ENCODE data around the gene RNF208. TPM values are rescaled to one million over a fixed set of nuclear protein-coding genes. Genes with fewer than 3 reads are reported as not detected.
A peak's percentile ranks its signal among the peaks of the same experiment; 100 is the strongest.

RNF208 gene
- total RNA-seq, 2 donors from 2014 or later, result 10.5 to 15.6 TPM

GRCh38 chr9:137235424-137236237 lies 13.6 kb upstream of the RNF208 start:
- Histone ChIP-seq H3K27me3 (ENCODE audit: control insufficient read depth, insufficient read depth, low read length, poor library complexity, severe bottlenecking) (no peaks in the 10 kb centered on the region), H3K4me3 (ENCODE audit: low read length) (no peak overlapping the region), H3K9ac (ENCODE audit: extremely low read depth, low read length, poor library complexity, severe bottlenecking) (no peak overlapping the region), H3K4me1 (ENCODE audit: control insufficient read depth, insufficient read depth, low read length) (peaks cover 20% of the 10 kb centered on the region), H3K9me3 (ENCODE audit: control insufficient read depth, low read length) (no peaks in the 10 kb centered on the region), H3K27ac (ENCODE audit: low read depth, low read length) (no peak overlapping the region), H3K36me3 (ENCODE audit: control insufficient read depth, insufficient read depth, low read length) (peaks cover 5% of the 10 kb centered on the region)
- H3K4me3 Mint-ChIP-seq, result no peak overlapping the region
- H3K9me3 Mint-ChIP-seq, result no peaks in the 10 kb centered on the region
- H3K27ac Mint-ChIP-seq, result no peak overlapping the region
- TF ChIP-seq CTCF (conservative IDR thresholded peaks at IDR 0.05), result peak; percentile 51
- H3K36me3 Mint-ChIP-seq (ENCODE audit: low read depth), result no peaks in the 10 kb centered on the region
- 88 to 91% methylated on average over 13 to 35 of the region's 35 CpGs for WGBS, 2 experiments (ENCODE audit: insufficient coverage in 1 of 2, insufficient read length in 1 of 2)
- no peaks in the 10 kb centered on the region for H3K27me3 Mint-ChIP-seq (ENCODE audit: insufficient read depth)
- peaks cover 16% of the 10 kb centered on the region for H3K4me1 Mint-ChIP-seq
- peak; percentile 75 for DNase-seq

GRCh38 chr9:137234758-137235423 lies 12.9 kb upstream of the RNF208 start:
- no peaks in the 10 kb centered on the region for H3K27me3 Mint-ChIP-seq (ENCODE audit: insufficient read depth)
- H3K9me3 Mint-ChIP-seq, result no peaks in the 10 kb centered on the region
- 85 to 92% methylated on average over 13 to 17 of the region's 18 CpGs for WGBS, 2 experiments (ENCODE audit: insufficient coverage in 1 of 2, insufficient read length in 1 of 2)
- H3K4me3 ChIP-seq (ENCODE audit: low read length), result no peak overlapping the region
- no peak overlapping the region for H3K4me3 Mint-ChIP-seq
- peaks cover 16% of the 10 kb centered on the region for H3K4me1 Mint-ChIP-seq
- peaks cover 20% of the 10 kb centered on the region for H3K4me1 ChIP-seq (ENCODE audit: control insufficient read depth, insufficient read depth, low read length)
- no peak overlapping the region for H3K27ac Mint-ChIP-seq
- DNase-seq, result no peak
- TF ChIP-seq CTCF (conservative IDR thresholded peaks at IDR 0.05), result no peak
- H3K27me3 ChIP-seq (ENCODE audit: control insufficient read depth, insufficient read depth, low read length, poor library complexity, severe bottlenecking), result no peaks in the 10 kb centered on the region
- no peak overlapping the region for H3K9ac ChIP-seq (ENCODE audit: extremely low read depth, low read length, poor library complexity, severe bottlenecking)
- no peak overlapping the region for H3K27ac ChIP-seq (ENCODE audit: low read depth, low read length)
- H3K9me3 ChIP-seq (ENCODE audit: control insufficient read depth, low read length), result no peaks in the 10 kb centered on the region
- peaks cover 5% of the 10 kb centered on the region for H3K36me3 ChIP-seq (ENCODE audit: control insufficient read depth, insufficient read depth, low read length)
- H3K36me3 Mint-ChIP-seq (ENCODE audit: low read depth), result no peaks in the 10 kb centered on the region

GRCh38 chr9:137234055-137234697 lies 12.1 kb upstream of the RNF208 start:
- 89 to 91% methylated on average over 24 to 40 of the region's 40 CpGs for whole genome bisulfite sequencing, 2 experiments (ENCODE audit: insufficient coverage in 1 of 2, insufficient read length in 1 of 2)
- Histone ChIP-seq H3K27ac (ENCODE audit: low read depth, low read length) (no peak overlapping the region), H3K4me3 (ENCODE audit: low read length) (no peak overlapping the region), H3K36me3 (ENCODE audit: control insufficient read depth, insufficient read depth, low read length) (peaks cover 5% of the 10 kb centered on the region), H3K27me3 (ENCODE audit: control insufficient read depth, insufficient read depth, low read length, poor library complexity, severe bottlenecking) (no peaks in the 10 kb centered on the region), H3K9ac (ENCODE audit: extremely low read depth, low read length, poor library complexity, severe bottlenecking) (no peak overlapping the region), H3K4me1 (ENCODE audit: control insufficient read depth, insufficient read depth, low read length) (peaks cover 20% of the 10 kb centered on the region), H3K9me3 (ENCODE audit: control insufficient read depth, low read length) (no peaks in the 10 kb centered on the region)
- no peak for TF ChIP-seq CTCF (conservative IDR thresholded peaks at IDR 0.05)
- Mint-ChIP-seq H3K4me1 (peaks cover 16% of the 10 kb centered on the region), H3K27ac (no peak overlapping the region), H3K9me3 (no peaks in the 10 kb centered on the region), H3K27me3 (ENCODE audit: insufficient read depth) (no peaks in the 10 kb centered on the region), H3K4me3 (no peak overlapping the region), H3K36me3 (ENCODE audit: low read depth) (no peaks in the 10 kb centered on the region)
- DNase-seq, result no peak

Measured in endodermal cell (in vitro differentiated cells).